Tongue (tissue), 2 donors: Measurements from ENCODE around the gene HDGFL2. TPM values are rescaled to one million over a fixed set of nuclear protein-coding genes. Genes with fewer than 3 reads are reported as not detected.

Source experiments
- DNase-seq: peaks from one replicate; pipeline ENCODE4 v3.0.0-alpha.2; 2015
- total RNA-seq: library from RNA; depleted of rRNA; stranded (reverse); fragments of >200 nt; gene quantifications from one replicate; pipeline ENCODE4 v1.2.3, GENCODE V29; 2014

Gene HDGFL2
- total RNA-seq, 1 donor from 2014 or later, result 48.8 TPM

- DNase-seq, result peak; percentile 74
Measured at GRCh38 chr19:4445963-4446703, 26.0 kb upstream of the HDGFL2 start.

- DNase-seq, result peak; percentile 72
Measured at GRCh38 chr19:4446704-4447200, 25.3 kb upstream of the HDGFL2 start.

GRCh38 chr19:4447327-4448146, 24.6 kb upstream of the HDGFL2 start:
- DNase-seq, result no peak

GRCh38 chr19:4448147-4448985, 23.7 kb upstream of the HDGFL2 start:
- no peak for DNase-seq

GRCh38 chr19:4449022-4449638, 23.0 kb upstream of the HDGFL2 start:
- DNase-seq, result peak; percentile 87

DNA sequence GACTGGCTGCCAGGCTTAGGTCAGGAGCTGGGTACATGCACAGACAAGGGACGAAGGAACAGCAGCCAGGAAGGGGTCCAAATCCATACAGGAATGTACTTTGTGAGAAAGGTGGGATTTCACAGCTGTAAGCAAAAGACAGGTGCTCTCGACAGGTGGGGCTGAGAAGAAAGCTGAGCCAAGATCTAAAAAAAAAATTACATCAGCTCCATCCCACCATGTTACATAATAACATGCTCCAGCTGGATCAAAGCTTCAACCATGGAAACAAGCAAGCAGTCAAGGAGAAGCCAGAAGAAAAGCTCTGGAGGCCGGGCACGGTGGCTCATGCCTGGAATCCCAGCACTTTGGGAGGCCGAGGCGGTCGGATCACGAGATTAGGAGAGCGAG, 22.5 kb upstream of the HDGFL2 start:
- no peak for DNase-seq

GRCh38 chr19:4452230-4452990, 19.7 kb upstream of the HDGFL2 start:
- DNase-seq, result no peak

DNA sequence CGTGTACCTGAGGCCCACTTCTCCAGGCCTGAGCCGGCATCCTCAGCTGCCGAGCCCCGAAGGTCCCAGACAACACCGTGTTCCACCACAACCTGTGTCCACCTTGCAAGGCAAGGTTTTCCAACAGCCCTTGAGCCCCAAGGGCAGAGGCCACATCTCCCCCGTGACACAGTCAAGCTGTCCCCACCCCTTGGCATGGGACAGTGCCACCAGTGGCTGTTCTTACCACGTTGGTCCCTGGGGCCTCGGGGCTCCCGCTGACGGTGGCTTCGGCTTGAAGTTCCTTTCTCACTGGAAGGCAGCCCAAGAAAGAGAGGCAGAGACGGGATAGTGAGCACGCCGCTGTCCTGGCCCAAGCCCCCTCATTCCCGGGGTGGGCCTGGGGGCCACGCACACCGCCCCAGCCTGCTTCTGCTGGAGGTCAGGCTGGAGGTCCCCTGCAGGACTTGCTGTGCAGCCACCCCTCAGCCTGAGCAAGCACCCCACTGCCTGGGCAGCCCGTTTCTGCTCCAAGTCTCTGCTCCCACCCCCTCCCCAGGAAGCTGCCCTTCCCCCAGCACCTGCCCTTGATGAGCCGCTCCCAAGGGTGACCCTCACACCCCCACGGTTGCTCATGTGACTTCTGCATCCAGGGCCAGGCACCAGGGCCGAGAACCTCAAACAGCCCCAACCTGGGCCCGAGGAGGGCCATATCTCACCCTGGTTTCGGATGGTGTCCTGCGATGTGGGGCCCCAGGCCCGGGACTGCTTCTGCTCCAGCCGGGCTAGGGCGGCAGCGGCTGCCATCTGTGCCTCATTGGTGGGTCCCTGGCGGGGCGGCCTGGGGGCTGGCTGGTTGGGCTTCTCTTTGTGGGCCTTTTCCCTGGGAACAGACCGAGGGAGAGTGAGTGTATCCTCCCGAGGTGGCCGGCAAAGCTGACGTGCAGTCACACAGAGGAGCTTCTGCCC, 18.6 kb upstream of the HDGFL2 start:
- no peak for DNase-seq

- DNase-seq, result peak; percentile 63
Measured at GRCh38 chr19:4454747-4455718, 17.1 kb upstream of the HDGFL2 start.

DNA sequence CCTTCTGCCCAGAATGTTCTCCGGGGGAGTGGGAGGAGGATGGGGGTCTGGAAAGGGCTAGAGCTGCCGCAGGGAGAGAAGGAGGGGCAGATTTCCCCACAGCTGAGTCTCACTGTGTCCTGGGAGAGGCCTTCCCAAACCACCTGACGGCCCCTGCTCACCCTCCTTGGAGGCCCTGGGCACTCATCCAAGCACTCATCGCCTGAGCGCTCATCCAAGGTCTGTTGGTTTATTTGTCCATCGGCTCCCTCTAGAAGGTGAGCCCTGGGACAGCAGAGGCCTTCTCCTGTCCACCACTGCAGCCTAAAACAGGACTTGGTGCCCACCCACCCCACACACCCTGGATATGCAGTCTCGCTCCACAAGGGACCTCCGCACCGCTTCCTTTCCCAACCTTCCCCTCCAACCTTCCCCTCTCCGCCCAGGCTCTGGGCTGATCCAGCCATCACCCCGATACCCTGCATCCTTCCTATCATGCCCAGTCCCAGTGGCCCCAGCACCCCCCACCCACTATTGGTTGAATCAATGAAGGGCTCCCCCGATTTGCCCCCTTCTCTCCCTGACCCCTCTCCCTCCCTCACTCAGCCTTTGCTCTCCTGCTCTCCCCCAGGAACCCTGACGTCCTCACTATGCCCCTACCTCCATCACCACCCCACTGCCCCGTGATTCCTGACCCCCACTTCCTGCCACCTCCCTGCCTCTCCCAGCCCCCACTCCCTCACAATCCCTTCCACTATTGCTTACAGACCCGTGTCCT, 16.2 kb upstream of the HDGFL2 start:
- DNase-seq, result peak; percentile 92

DNA sequence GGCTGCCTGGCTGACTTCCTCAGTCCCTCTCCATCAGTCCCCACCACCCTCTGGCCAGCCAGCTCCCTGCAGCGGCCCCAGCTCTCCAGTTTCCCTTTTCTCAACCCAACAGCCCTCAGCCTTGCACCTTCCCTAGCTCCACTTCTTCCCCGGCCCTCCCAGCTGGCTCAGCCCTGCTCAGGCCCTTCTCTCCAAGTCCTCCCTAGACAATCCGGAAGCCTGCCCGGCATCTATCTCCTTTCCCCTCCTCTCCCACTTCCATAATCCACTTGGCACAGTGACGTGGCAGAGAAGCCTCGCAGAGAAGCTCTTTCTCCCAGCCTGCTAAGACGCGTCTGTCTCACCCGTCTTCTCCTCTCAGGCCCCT, 15.6 kb upstream of the HDGFL2 start:
- peak; percentile 85 for DNase-seq

DNA sequence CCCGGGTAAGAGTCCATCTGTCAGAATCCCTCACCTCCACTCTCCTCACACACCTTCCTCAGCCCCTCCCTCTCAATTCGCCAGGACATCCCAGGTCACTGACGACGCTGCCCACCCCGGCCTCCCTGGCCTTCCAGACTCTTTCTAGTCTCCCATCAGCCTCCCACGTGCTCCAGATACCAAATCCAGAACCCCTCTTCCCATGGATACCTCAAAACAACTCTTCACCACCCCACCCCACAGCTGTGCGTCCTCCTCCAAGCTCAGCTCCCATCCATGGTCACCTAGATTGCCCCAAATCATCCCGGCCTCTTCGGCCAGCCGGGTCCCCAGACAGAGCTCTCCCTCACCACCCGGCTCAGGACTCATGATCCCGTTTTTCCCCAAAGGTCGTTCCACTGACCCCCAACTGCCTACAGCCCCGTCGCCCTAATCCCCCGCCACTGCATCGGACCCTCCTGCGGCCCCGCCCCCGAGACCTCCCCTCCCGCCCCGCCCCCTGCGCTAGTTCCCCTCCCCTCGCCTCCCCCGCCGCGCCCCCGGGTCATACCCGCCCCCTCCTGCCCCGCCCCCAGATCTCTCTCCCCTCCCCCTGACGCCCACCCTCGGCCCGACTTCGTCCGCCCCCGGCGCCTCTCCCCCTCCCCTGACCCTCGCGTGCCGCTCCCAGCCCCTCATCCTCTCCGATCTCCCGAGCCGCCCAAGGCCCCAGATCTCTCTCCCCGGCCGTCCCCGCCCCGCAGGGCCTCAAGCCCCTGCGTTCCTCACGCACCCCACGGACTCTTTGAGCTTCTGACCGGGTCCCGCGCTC, 15.0 kb upstream of the HDGFL2 start:
- DNase-seq, result peak; percentile 90

DNA sequence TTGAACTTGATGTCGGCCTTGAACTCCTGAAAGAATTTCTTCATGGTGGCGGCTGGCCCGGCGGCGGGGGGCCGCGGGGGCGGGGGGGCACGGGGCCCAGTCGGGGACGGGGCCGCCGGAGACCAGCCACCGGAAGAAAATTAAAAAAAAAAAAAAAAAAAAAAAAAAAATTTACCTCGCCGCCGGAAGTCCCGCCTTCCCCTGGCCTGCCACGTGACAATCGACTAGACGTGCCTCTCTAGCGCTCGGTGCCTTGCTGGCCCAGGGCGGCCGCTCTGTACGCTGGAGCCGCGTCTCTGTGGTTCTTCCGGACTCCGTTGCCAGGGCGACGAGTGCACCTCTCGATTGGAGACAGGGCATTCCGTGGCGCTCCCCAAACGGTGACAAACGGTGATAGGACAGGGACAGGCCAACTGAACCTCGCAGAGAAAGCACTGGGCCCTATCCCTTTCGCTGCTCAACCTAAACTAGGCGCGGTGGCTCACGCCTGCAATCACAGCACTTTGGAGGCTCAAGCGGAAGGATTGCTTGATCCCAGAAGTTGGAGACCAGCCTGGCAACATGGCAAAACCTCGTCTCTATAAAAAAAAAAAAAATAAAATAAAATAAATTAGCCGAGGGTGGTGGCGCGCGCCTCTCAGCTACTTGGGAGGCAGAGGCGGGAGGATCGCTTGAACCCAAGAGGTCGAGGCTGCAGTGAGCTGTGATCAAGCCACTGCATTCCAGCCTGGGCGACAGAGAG, 14.3 kb upstream of the HDGFL2 start, which contains the start of gene UBXN6:
UBXN6 (minus strand) TSS at position 141 of the 742 bp plus-strand sequence; CDS start at position 44, 97 bp downstream.
- peak; percentile 99 for DNase-seq

DNA sequence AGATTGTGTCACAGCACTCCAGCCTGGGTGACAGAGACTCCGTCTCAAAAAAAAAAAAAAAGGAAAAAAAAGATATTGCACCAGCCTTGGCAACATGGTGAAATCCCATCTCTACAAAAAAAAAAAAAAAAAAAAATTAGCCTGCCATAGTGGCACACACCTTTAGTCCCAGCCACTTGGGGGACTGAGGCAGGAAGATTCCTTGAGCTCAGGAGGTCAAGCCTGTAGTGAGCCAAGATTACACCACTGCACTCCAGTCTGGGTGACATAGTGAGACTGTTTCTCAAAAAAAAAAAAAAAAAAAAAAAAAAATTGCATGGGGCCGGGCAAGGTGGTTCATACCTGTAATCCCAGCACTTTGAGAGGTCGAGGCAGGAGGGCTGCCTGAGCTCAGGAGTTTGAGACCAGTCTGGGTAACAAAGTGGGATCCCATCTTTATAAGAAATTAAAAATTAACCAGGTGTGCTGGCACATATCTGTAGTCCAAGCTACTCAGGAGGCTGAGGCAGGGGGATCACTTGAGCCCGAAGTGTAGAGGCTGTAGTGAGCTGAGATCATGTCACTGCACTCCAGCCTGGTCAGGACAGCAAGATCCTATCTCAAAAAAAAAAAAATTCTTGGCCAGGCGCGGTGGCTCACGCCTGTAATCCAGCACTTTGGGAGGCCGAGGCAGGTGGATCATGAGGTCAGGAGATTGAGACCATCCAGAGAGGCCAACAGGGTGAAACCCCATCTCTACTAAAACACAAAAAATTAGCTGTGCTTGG, 7.1 kb upstream of the HDGFL2 start:
- no peak for DNase-seq

- no peak for DNase-seq
Measured at GRCh38 chr19:4467835-4468234, 4.3 kb upstream of the HDGFL2 start.
